HPDE6-E6E7 (cell line): ENCODE results near the gene PODXL2.
A peak's percentile ranks its signal among the peaks of the same experiment; 100 is the strongest.

Source experiments
- DNase-seq: peaks from one replicate; pipeline ENCODE4 v3.0.0; 2011; ENCODE audit warnings: missing footprints; ENCODE audit errors: extremely low spot score

The PODXL2 gene

GRCh38 chr3:127628426-127628787, 578 bp upstream of the PODXL2 start:
- no peak for DNase-seq

- no peak for DNase-seq
Measured at GRCh38 chr3:127629467-127630403, 750 bp downstream of the PODXL2 start.

- no peak for DNase-seq
Measured at GRCh38 chr3:127630811-127631714, 2.1 kb downstream of the PODXL2 start.

GRCh38 chr3:127632035-127632820, 3.2 kb downstream of the PODXL2 start:
- no peak for DNase-seq

- DNase-seq: no peak
Measured at GRCh38 chr3:127634653-127635052, 5.7 kb downstream of the PODXL2 start.

GRCh38 chr3:127637546-127637945, 8.6 kb downstream of the PODXL2 start:
- no peak for DNase-seq

GRCh38 chr3:127637971-127638370, 9.0 kb downstream of the PODXL2 start:
- DNase-seq: no peak

- DNase-seq: peak; percentile 50
Measured at GRCh38 chr3:127639173-127640041, 10.4 kb downstream of the PODXL2 start.

GRCh38 chr3:127640042-127640355, 11.0 kb downstream of the PODXL2 start:
- no peak for DNase-seq

GRCh38 chr3:127644641-127645370, 15.8 kb downstream of the PODXL2 start:
- DNase-seq: no peak

- no peak for DNase-seq
Measured at GRCh38 chr3:127645371-127646015, 16.5 kb downstream of the PODXL2 start.

- DNase-seq: no peak
Measured at GRCh38 chr3:127646501-127647046, 17.6 kb downstream of the PODXL2 start.

GRCh38 chr3:127647166-127647844, 18.3 kb downstream of the PODXL2 start:
- DNase-seq: no peak

- no peak for DNase-seq
Measured at GRCh38 chr3:127647845-127648204, 18.8 kb downstream of the PODXL2 start.

GRCh38 chr3:127650236-127650635, 21.3 kb downstream of the PODXL2 start:
- no peak for DNase-seq

- DNase-seq: no peak
Measured at GRCh38 chr3:127651516-127652172, 22.7 kb downstream of the PODXL2 start.

- peak; percentile 42 for DNase-seq
Measured at GRCh38 chr3:127652246-127652995, 23.4 kb downstream of the PODXL2 start.

GRCh38 chr3:127654374-127654773, 25.4 kb downstream of the PODXL2 start:
- DNase-seq: no peak
